GM12875 (cell line): ENCODE results near the gene OR11L1.
A peak's percentile ranks its signal among the peaks of the same experiment; 100 is the strongest.

ENCODE experiments used
- H3K4me3 ChIP-seq: one replicate; pipeline ENCODE4 v1.5.1; 2011; ENCODE audit warnings: low read depth, low read length, control low read depth
- CTCF ChIP-seq: IDR thresholded peaks from 2 replicates; pipeline ENCODE4 v1.5.1; 2011; ENCODE audit warnings: low read depth, mild to moderate bottlenecking, control low read depth, inconsistent platforms, low read length, moderate library complexity, borderline replicate concordance; ENCODE audit not compliant: insufficient read depth

Gene OR11L1

DNA sequence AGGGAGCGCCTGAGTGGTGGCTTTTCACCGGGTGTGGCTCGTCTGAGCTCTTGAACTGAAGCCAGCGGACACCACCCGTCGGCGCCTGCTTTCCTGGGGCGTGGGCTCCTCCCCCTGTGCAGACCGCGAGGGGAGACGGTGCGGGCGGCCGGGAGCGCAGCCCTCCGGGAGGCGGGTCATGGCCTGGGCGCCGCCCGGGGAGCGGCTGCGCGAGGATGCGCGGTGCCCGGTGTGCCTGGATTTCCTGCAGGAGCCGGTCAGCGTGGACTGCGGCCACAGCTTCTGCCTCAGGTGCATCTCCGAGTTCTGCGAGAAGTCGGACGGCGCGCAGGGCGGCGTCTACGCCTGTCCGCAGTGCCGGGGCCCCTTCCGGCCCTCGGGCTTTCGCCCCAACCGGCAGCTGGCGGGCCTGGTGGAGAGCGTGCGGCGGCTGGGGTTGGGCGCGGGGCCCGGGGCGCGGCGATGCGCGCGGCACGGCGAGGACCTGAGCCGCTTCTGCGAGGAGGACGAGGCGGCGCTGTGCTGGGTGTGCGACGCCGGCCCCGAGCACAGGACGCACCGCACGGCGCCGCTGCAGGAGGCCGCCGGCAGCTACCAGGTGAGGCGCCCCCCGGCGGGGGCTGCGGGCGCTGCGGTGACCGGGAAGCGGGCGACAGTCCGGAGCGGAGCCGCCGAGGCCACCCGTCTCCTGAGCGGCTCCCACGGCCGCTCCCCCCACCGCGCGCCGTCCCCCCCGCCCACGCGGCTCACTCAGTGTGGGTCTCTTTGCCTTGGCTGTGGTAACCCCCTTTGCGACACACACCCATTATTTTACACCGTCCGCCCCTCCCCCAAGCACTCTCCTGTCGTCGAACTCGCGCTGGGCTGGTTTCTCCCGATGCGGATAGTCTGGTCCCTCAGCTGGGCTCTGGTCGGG lies 15.6 kb upstream of the OR11L1 start, which contains the start of gene TRIM58:
TSS of gene TRIM58 (plus strand) at position 119 of the 916 bp plus-strand sequence. CDS start at position 179, 60 bp downstream.
- H3K4me3 ChIP-seq, result no peak within 1 kb of the TSS
- TF ChIP-seq CTCF, result 0 out of 2 replicates have a peak, but pooled peaks have one; percentile 20

- no peak for TF ChIP-seq CTCF
- no peak overlapping the region for H3K4me3 ChIP-seq
Measured at GRCh38 chr1:247855911-247856310, 14.2 kb upstream of the OR11L1 start.

DNA sequence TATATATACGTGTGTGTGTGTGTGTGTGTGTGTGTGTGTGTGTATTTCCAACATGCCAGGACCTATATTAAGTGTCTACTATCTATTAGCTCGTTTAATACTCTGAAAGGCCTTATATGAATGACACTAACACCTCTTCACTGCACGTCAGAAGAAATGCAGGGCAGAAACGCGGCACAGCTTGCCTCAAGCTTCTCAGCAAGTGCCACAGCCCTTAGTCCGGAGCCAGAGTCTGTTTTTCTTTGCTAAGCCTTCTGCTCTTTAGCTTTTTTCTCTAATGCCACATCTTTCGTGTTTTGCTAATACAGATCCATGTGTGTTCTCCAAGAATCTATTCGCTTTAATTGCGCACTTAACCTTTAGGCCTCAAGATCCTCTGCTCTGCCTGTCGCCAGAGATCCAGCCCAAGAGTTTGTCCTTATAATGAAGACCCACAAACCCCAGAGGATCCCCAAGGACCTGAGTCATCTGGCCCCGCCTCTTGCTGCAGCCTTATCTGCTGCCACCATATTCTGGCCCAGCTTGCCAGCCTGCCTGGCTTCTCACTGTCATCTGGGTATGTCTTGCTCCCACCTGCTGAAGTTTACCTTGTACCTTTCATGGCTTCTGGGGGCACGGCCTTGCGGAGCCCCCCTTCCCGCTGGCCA lies 13.3 kb upstream of the OR11L1 start:
- H3K4me3 ChIP-seq, result no peak overlapping the region
- no peak for TF ChIP-seq CTCF

- no peak for TF ChIP-seq CTCF
- no peak overlapping the region for H3K4me3 ChIP-seq
Measured at GRCh38 chr1:247849616-247850015, 7.9 kb upstream of the OR11L1 start.

GRCh38 chr1:247848346-247848745 lies 6.7 kb upstream of the OR11L1 start:
- no peak overlapping the region for H3K4me3 ChIP-seq
- no peak for TF ChIP-seq CTCF

GRCh38 chr1:247845693-247846017 lies 4.0 kb upstream of the OR11L1 start:
- no peak for TF ChIP-seq CTCF
- H3K4me3 ChIP-seq, result no peak overlapping the region
